H54 (cell line): ENCODE measurements around the gene SLC2A5.
"Not testable (repeated sequence)": the region's sequence is repeated elsewhere in the genome, so short reads cannot be mapped to it uniquely, and the experiment has no call there.

ENCODE experiments used
- DNase-seq: peaks from one replicate; pipeline ENCODE4 v3.0.0; 2011; ENCODE audit warnings: low spot score, mixed read lengths; ENCODE audit not compliant: insufficient read length
- FAIRE-seq: peaks from 3 replicates; lab custom pipeline; 2011; peaks lifted over from hg19 to GRCh38; lab: Jason Lieb, UNC
- POLR2A ChIP-seq: IDR thresholded peaks from 2 replicates; pipeline ENCODE4 v1.6.1; 2011; ENCODE audit warnings: low read depth, mild to moderate bottlenecking, low read length

The SLC2A5 gene

GRCh38 chr1:9024837-9025236 is 44.6 kb downstream of the SLC2A5 start:
- no peak for FAIRE-seq

GRCh38 chr1:9022773-9023172 is 46.7 kb downstream of the SLC2A5 start:
- DNase-seq (no peak), FAIRE-seq (no peak)
- no peak for TF ChIP-seq POLR2A

More at GRCh38 chr1:9024837-9025236, 44.6 kb downstream of the SLC2A5 start:
- no peak for DNase-seq
- TF ChIP-seq POLR2A, result no peak

- not testable (repeated sequence) for FAIRE-seq, DNase-seq
Measured at GRCh38 chr1:9022026-9022738, 47.3 kb downstream of the SLC2A5 start.

- no peak for TF ChIP-seq POLR2A
- DNase-seq (no peak), FAIRE-seq (no peak)
Measured at GRCh38 chr1:9020305-9020704, 49.1 kb downstream of the SLC2A5 start.

- no peak for DNase-seq
- no peak for FAIRE-seq
- TF ChIP-seq POLR2A, result no peak
Measured at GRCh38 chr1:9019896-9020295, 49.5 kb downstream of the SLC2A5 start.

GRCh38 chr1:9018333-9018732 is 51.1 kb downstream of the SLC2A5 start:
- DNase-seq (no peak), FAIRE-seq (no peak)
- no peak for TF ChIP-seq POLR2A

- TF ChIP-seq POLR2A, result no peak
- DNase-seq (no peak), FAIRE-seq (no peak)
Measured at GRCh38 chr1:9016455-9016854, 53.0 kb downstream of the SLC2A5 start.

GRCh38 chr1:9014475-9015375 is 54.7 kb downstream of the SLC2A5 start:
- FAIRE-seq (no peak), DNase-seq (no peak)
- TF ChIP-seq POLR2A, result no peak

- no peak for TF ChIP-seq POLR2A
- FAIRE-seq, result no peak
- DNase-seq, result no peak
Measured at GRCh38 chr1:9013819-9014218, 55.6 kb downstream of the SLC2A5 start.

- FAIRE-seq, result no peak
- no peak for TF ChIP-seq POLR2A
- DNase-seq, result no peak
Measured at GRCh38 chr1:9010781-9011323, 58.6 kb downstream of the SLC2A5 start.

- FAIRE-seq (no peak), DNase-seq (peak; percentile 40)
- TF ChIP-seq POLR2A, result no peak
Measured at GRCh38 chr1:9009438-9010370, 59.7 kb downstream of the SLC2A5 start.

- TF ChIP-seq POLR2A, result no peak
- FAIRE-seq (no peak), DNase-seq (no peak)
Measured at GRCh38 chr1:9008236-9008635, 61.2 kb downstream of the SLC2A5 start.

GRCh38 chr1:9006956-9007615 is 62.3 kb downstream of the SLC2A5 start:
- DNase-seq (no peak), FAIRE-seq (no peak)
- TF ChIP-seq POLR2A, result no peak

- FAIRE-seq (no peak), DNase-seq (no peak)
- TF ChIP-seq POLR2A, result no peak
Measured at GRCh38 chr1:9005395-9005708, 64.1 kb downstream of the SLC2A5 start.
